H1 (cell line): Measurements from ENCODE around the gene FOXC1.

Source experiments
- CBX8 ChIP-seq: fragments of 300-800, 300-1000 bp; sonication (generic); IDR thresholded peaks from 2 replicates; pipeline ENCODE4 v1.7.1; 2016; ENCODE audit warnings: low read depth, low read length, borderline replicate concordance
- EZH2 ChIP-seq: fragments of 200-600 bp; sonication (generic); IDR thresholded peaks from 2 replicates; pipeline ENCODE4 v1.7.1; 2012; ENCODE audit warnings: low read depth, mild to moderate bottlenecking, moderate library complexity, low read length, inconsistent platforms; ENCODE audit not compliant: severe bottlenecking
- POLR2A ChIP-seq, 2 experiments: IDR thresholded peaks; 1 replicate in 1 of 2; 2 replicates in 1 of 2; pipeline ENCODE4 v1.6.1; 2011; ENCODE audit warnings: low read depth in 2 of 2, low read length in 2 of 2, mild to moderate bottlenecking in 2 of 2; ENCODE audit errors: control extremely low read depth in 1 of 2
- POLR2AphosphoS5 ChIP-seq: IDR thresholded peaks from 2 replicates; pipeline ENCODE4 v1.6.1; 2011; ENCODE audit warnings: low read depth, low read length
- RAD21 ChIP-seq, 2 experiments: IDR thresholded peaks in 1 of 2; conservative IDR thresholded peaks in 1 of 2; 2 replicates each; pipeline ENCODE4 v1.6.1; 2011; ENCODE audit warnings: low read depth in 2 of 2, low read length in 2 of 2, improper control_type of control experiment in 1 of 2, inconsistent platforms in 1 of 2, mild to moderate bottlenecking in 1 of 2, moderate library complexity in 1 of 2
- TCF12 ChIP-seq: IDR thresholded peaks from 2 replicates; pipeline ENCODE4 v1.6.1; 2011; ENCODE audit warnings: low read depth, mild to moderate bottlenecking, low read length
- TEAD4 ChIP-seq: IDR thresholded peaks from 2 replicates; pipeline ENCODE4 v1.6.1; 2012; ENCODE audit warnings: low read depth, low read length, inconsistent platforms, mixed read lengths
- TF ChIP-seq, protein P1 (sequence below), 3 experiments: IDR thresholded peaks; 1 replicate in 2 of 3; 2 replicates in 1 of 3; pipeline versions ENCODE4 v1.5.1 to v1.6.1; 2011; ENCODE audit warnings: low read length in 3 of 3, mild to moderate bottlenecking in 3 of 3, inconsistent platforms in 2 of 3, low read depth in 1 of 3, moderate library complexity in 1 of 3; ENCODE audit not compliant: insufficient read depth in 1 of 3; ENCODE audit errors: control extremely low read depth in 1 of 3

DNA sequence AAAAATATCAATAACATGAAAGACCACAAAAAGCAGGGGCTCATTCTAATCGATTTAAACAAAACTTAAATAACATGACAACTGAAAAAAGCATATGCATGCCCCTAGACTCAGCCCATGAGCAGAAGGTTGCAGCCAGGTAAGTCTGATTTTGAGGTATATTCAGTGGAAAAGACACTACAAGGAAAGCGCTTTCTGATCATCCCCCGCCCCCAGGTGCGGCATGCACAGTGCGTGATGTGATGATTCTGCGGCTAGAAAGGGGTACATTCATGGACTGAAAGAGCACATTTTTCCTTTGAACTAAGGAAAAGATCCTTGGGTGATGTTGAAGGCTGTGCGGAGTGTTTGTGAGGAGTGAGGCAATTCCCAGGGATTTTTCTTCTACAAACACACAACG, 16.9 kb upstream of the FOXC1 start:
- TF ChIP-seq POLR2AphosphoS5: no peak
- no peak for TF ChIP-seq RAD21 (IDR thresholded peaks at IDR 0.05 in 1 of 2, conservative IDR thresholded peaks at IDR 0.05 in 1 of 2; ENCODE audit: low read depth in 2 of 2, low read length in 2 of 2)
- no peak for TF ChIP-seq TCF12
- TF ChIP-seq, protein P1, sequence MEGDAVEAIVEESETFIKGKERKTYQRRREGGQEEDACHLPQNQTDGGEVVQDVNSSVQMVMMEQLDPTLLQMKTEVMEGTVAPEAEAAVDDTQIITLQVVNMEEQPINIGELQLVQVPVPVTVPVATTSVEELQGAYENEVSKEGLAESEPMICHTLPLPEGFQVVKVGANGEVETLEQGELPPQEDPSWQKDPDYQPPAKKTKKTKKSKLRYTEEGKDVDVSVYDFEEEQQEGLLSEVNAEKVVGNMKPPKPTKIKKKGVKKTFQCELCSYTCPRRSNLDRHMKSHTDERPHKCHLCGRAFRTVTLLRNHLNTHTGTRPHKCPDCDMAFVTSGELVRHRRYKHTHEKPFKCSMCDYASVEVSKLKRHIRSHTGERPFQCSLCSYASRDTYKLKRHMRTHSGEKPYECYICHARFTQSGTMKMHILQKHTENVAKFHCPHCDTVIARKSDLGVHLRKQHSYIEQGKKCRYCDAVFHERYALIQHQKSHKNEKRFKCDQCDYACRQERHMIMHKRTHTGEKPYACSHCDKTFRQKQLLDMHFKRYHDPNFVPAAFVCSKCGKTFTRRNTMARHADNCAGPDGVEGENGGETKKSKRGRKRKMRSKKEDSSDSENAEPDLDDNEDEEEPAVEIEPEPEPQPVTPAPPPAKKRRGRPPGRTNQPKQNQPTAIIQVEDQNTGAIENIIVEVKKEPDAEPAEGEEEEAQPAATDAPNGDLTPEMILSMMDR (IDR thresholded peaks at IDR 0.05; ENCODE audit: control extremely low read depth in 1 of 3, insufficient read depth in 1 of 3, low read depth in 1 of 3, low read length in 3 of 3): no peak
- TF ChIP-seq CBX8: no peak
- no peak for TF ChIP-seq EZH2
- TF ChIP-seq TEAD4: no peak
- TF ChIP-seq POLR2A (IDR thresholded peaks at IDR 0.05; ENCODE audit: control extremely low read depth in 1 of 2, low read depth in 2 of 2, low read length in 2 of 2): no peak
